Thyroid gland (tissue), 4 donors: Measurements from ENCODE around the gene PRRG2.

Experiments
- CTCF ChIP-seq, 6 experiments: fragments of 200-600 bp in 3 of 6; fragments of 450-650 bp in 3 of 6; sonication (generic) in 3 of 6; IDR thresholded peaks; one replicate each; pipeline ENCODE4 v1.5.1; 2016 to 2019; ENCODE audit warnings: antibody characterized with exemption in 6 of 6, mild to moderate bottlenecking in 2 of 6, inconsistent platforms in 1 of 6, moderate library complexity in 1 of 6
- POLR2A ChIP-seq, 2 donors: fragments of 450-650 bp; IDR thresholded peaks; one replicate each; pipeline ENCODE4 v1.6.1; 2017; ENCODE audit warnings: antibody characterized with exemption in 2 of 2, mild to moderate bottlenecking in 2 of 2, moderate library complexity in 1 of 2

GRCh38 chr19:49616532-49616931 is 35.4 kb downstream of the PRRG2 start:
- TF ChIP-seq POLR2A (IDR thresholded peaks at IDR 0.05) (no peak), CTCF (IDR thresholded peaks at IDR 0.05) (no peak)
